HG03196 (cell line): Measurements from ENCODE around the gene PIP4K2C.
"Not testable (repeated sequence)": the region's sequence is repeated elsewhere in the genome, so short reads cannot be mapped to it uniquely, and the experiment has no call there.

Experiments
- ATAC-seq: cut with Tn5 transposase; IDR thresholded peaks from one replicate; pipeline ENCODE4 v1.9.1; 2021; ENCODE audit not compliant: unreplicated experiment

PIP4K2C gene

GRCh38 chr12:57632958-57633840 lies 42.2 kb downstream of the PIP4K2C start, which contains the start of gene B4GALNT1:
Gene B4GALNT1, minus strand, starts transcription at chr12:57633201. Its CDS starts 1,069 bp downstream, at chr12:57632132.
- peak; percentile 84 for ATAC-seq

DNA sequence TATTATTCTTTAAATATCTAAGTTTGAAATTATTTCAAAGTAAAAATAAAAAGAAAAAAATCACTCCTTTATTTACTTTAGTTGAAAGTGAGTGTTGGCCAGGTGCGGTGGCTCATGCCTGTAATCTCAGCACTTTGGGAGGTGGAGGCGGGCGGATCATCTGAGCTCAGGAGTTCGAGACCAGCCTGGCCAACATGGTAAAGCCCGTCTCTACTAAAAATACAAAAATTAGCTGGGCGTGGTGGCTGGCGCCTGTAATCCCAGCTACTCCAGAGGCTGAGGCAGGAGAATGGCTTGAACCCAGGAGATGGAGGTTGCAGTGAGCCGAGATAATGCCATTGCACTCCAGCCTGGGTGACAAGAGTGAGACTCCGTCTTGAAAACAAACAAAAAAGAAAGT lies 45.7 kb downstream of the PIP4K2C start:
- not testable (repeated sequence) for ATAC-seq

DNA sequence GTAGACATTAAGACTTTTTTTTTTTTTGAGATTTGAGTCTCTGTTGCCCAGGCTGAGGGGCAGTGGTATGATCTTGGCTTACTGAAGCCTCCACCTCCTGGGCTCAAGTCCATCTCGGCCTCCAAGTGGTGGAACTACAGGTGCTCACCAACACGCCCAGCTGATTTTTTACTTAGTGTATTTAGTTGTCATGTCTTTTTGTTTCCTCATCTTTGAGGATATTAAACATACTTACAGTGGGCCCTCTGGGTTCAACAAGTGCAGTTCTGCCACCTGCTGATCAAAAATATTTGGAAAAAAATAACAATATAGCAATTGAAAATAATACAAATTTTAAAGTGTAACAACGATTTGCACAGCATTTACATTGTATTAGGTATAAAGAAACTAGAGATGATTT lies 46.4 kb downstream of the PIP4K2C start:
- ATAC-seq: no peak

GRCh38 chr12:57638096-57638495 lies 47.1 kb downstream of the PIP4K2C start:
- ATAC-seq: no peak

- no peak for ATAC-seq
Observed at GRCh38 chr12:57640175-57641042, 49.4 kb downstream of the PIP4K2C start.

DNA sequence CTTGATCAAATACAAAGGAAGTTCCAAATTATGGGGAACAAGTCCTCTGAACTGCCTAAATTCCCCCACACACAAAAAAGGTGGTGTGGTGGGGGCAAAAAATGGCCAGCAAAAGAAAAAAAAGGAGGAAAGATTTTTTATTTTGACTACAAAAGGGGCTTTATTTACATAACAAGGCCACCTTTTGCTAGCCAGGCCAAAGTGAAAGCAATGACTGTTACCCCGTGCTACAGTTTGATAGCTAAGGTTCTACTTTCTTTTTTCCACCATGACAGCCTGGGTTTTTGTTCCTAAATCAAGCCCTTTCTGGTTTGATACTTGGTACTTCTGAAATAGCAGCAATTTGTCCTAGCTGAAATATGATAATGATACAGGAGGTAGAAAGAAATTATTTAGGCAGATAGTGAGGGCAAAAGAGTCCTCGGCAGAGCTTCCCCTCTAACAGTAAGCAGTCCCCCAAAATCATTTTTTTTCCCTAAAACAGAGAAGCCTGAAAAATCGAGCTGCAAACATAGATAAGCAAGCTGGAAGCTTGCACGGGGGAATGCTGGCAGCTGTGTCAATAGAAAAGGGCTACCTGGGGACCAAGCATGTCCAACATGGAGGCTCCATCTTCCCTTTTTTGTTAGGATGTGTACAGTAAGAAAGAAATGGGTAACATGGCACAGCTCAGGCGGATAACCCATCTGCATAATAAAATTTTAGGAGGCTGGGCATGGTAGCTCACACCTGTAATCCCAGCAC lies 50.9 kb downstream of the PIP4K2C start:
- ATAC-seq: no peak

DNA sequence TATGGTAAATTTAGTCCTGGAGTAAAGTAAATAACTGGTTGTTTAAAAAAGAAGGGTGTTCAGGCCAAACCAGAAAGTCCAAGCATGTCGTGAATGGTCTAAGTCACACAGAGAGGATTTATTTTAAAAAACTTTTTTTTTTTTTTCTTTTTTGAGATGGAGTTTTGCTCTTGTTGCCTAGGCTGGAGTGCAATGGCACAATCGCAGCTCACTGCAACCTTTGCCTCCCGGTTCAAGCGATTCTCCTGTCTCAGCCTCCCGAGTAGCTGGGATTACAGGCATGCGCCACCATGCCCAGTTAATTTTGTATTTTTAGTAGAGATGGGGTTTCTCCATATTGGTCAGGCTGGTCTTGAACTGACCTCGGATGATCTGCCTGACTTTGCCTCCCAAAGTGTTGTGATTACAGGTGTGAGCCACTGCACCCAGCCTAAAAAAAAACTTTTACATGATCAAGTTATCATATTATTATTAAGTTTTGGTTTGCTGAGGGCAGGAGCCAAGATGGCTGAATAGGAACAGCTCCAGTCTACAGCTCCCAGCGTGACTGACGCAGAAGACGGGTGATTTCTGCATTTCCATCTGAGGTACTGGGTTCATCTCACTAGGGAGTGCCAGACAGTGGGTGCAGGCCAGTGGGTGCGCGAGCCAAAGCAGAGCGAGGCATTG lies 55.1 kb downstream of the PIP4K2C start:
- ATAC-seq: not testable (repeated sequence)

- not testable (repeated sequence) for ATAC-seq
Observed at GRCh38 chr12:57646659-57647049, 55.7 kb downstream of the PIP4K2C start.
